ENCODE measurements around the gene TRIM44.
"Not testable (repeated sequence)": the region's sequence is repeated elsewhere in the genome, so short reads cannot be mapped to it uniquely, and the experiment has no call there.

The TRIM44 gene

GRCh38 chr11:35675901-35676610, 13.5 kb downstream of the TRIM44 start:
- DNase-seq, result no peak

- no peak for DNase-seq
These were observed 14.0 kb downstream of the TRIM44 start for GRCh38 chr11:35676611-35676965.

- no peak for DNase-seq
These were observed 15.3 kb downstream of the TRIM44 start for GRCh38 chr11:35677904-35678303.

GRCh38 chr11:35678471-35678870, 15.9 kb downstream of the TRIM44 start:
- no peak for DNase-seq

- no peak for DNase-seq
These were observed 16.4 kb downstream of the TRIM44 start for GRCh38 chr11:35678975-35679374.

- no peak for DNase-seq
These were observed 17.9 kb downstream of the TRIM44 start for GRCh38 chr11:35680506-35680905.

- no peak for DNase-seq
These were observed 18.7 kb downstream of the TRIM44 start for GRCh38 chr11:35681163-35681767.

- DNase-seq, result peak; percentile 80
These were observed 19.9 kb downstream of the TRIM44 start for GRCh38 chr11:35682230-35683173.

GRCh38 chr11:35683728-35684339, 21.3 kb downstream of the TRIM44 start:
- no peak for DNase-seq

GRCh38 chr11:35688023-35688422, 25.4 kb downstream of the TRIM44 start:
- DNase-seq, result peak; percentile 17

GRCh38 chr11:35689081-35689996, 26.8 kb downstream of the TRIM44 start:
- DNase-seq, result no peak

GRCh38 chr11:35702126-35702525, 39.6 kb downstream of the TRIM44 start:
- no peak for DNase-seq

- no peak for DNase-seq
These were observed 46.8 kb downstream of the TRIM44 start for GRCh38 chr11:35709376-35709775.

GRCh38 chr11:35711173-35711910, 48.8 kb downstream of the TRIM44 start:
- no peak for DNase-seq

- DNase-seq, result no peak
These were observed 49.3 kb downstream of the TRIM44 start for GRCh38 chr11:35711924-35712323.

- no peak for DNase-seq
These were observed 50.0 kb downstream of the TRIM44 start for GRCh38 chr11:35712533-35712932.

- peak; percentile 39 for DNase-seq
These were observed 52.5 kb downstream of the TRIM44 start for GRCh38 chr11:35714882-35715627.

- DNase-seq, result not testable (repeated sequence)
These were observed 53.1 kb downstream of the TRIM44 start for GRCh38 chr11:35715677-35716076.

- DNase-seq, result no peak
These were observed 54.5 kb downstream of the TRIM44 start for GRCh38 chr11:35717043-35717442.

GRCh38 chr11:35717520-35717919, 54.9 kb downstream of the TRIM44 start:
- DNase-seq, result no peak
